Measurements from ENCODE around the gene GULP1.
"Not testable (repeated sequence)": the region's sequence is repeated elsewhere in the genome, so short reads cannot be mapped to it uniquely, and the experiment has no call there.

Gene GULP1

GRCh38 chr2:188527581-188527993 lies 235.9 kb downstream of the GULP1 start:
- no peak overlapping the region for H3K4me3 ChIP-seq (ENCODE audit: low read depth, low read length)
- DNase-seq (ENCODE audit: low read depth, low spot score), result no peak
- in situ Hi-C loops (cut with HindIII; ENCODE audit: low sequenced_read_pairs), result no loop called here
- TF ChIP-seq CTCF (IDR thresholded peaks at IDR 0.05; ENCODE audit: low read depth, low read length), result no peak

GRCh38 chr2:188529710-188530109 lies 238.0 kb downstream of the GULP1 start:
- no peak for TF ChIP-seq CTCF (IDR thresholded peaks at IDR 0.05; ENCODE audit: low read depth, low read length)
- H3K4me3 ChIP-seq (ENCODE audit: low read depth, low read length), result no peak overlapping the region
- in situ Hi-C loops (cut with HindIII; ENCODE audit: low sequenced_read_pairs), result no loop called here
- no peak for DNase-seq (ENCODE audit: low read depth, low spot score)

GRCh38 chr2:188534875-188535274 lies 243.2 kb downstream of the GULP1 start:
- H3K4me3 ChIP-seq (ENCODE audit: low read depth, low read length), result no peak overlapping the region
- DNase-seq (ENCODE audit: low read depth, low spot score), result no peak
- no peak for TF ChIP-seq CTCF (IDR thresholded peaks at IDR 0.05; ENCODE audit: low read depth, low read length)
- in situ Hi-C loops (cut with HindIII; ENCODE audit: low sequenced_read_pairs), result no loop called here

- in situ Hi-C loops (cut with HindIII; ENCODE audit: low sequenced_read_pairs), result no loop called here
- H3K4me3 ChIP-seq (ENCODE audit: low read depth, low read length), result no peak overlapping the region
- no peak for DNase-seq (ENCODE audit: low read depth, low spot score)
- TF ChIP-seq CTCF (IDR thresholded peaks at IDR 0.05; ENCODE audit: low read depth, low read length), result no peak
These were observed 260.0 kb downstream of the GULP1 start for GRCh38 chr2:188551671-188552070.

GRCh38 chr2:188557081-188557480 lies 265.4 kb downstream of the GULP1 start:
- no peak for TF ChIP-seq CTCF (IDR thresholded peaks at IDR 0.05; ENCODE audit: low read depth, low read length)
- H3K4me3 ChIP-seq (ENCODE audit: low read depth, low read length), result no peak overlapping the region
- in situ Hi-C loops (cut with HindIII; ENCODE audit: low sequenced_read_pairs), result no loop called here
- DNase-seq (ENCODE audit: low read depth, low spot score), result no peak

GRCh38 chr2:188559455-188559854 lies 267.8 kb downstream of the GULP1 start:
- in situ Hi-C loops (cut with HindIII; ENCODE audit: low sequenced_read_pairs); H3K4me3 ChIP-seq (ENCODE audit: low read depth, low read length); DNase-seq (ENCODE audit: low read depth, low spot score): not testable (repeated sequence)

- in situ Hi-C loops (cut with HindIII; ENCODE audit: low sequenced_read_pairs), result no loop called here
- DNase-seq (ENCODE audit: low read depth, low spot score), result no peak
- TF ChIP-seq CTCF (IDR thresholded peaks at IDR 0.05; ENCODE audit: low read depth, low read length), result no peak
- no peak overlapping the region for H3K4me3 ChIP-seq (ENCODE audit: low read depth, low read length)
These were observed 269.9 kb downstream of the GULP1 start for GRCh38 chr2:188561473-188561979.
